Measurements from ENCODE around the gene MKS1.

The MKS1 gene

DNA sequence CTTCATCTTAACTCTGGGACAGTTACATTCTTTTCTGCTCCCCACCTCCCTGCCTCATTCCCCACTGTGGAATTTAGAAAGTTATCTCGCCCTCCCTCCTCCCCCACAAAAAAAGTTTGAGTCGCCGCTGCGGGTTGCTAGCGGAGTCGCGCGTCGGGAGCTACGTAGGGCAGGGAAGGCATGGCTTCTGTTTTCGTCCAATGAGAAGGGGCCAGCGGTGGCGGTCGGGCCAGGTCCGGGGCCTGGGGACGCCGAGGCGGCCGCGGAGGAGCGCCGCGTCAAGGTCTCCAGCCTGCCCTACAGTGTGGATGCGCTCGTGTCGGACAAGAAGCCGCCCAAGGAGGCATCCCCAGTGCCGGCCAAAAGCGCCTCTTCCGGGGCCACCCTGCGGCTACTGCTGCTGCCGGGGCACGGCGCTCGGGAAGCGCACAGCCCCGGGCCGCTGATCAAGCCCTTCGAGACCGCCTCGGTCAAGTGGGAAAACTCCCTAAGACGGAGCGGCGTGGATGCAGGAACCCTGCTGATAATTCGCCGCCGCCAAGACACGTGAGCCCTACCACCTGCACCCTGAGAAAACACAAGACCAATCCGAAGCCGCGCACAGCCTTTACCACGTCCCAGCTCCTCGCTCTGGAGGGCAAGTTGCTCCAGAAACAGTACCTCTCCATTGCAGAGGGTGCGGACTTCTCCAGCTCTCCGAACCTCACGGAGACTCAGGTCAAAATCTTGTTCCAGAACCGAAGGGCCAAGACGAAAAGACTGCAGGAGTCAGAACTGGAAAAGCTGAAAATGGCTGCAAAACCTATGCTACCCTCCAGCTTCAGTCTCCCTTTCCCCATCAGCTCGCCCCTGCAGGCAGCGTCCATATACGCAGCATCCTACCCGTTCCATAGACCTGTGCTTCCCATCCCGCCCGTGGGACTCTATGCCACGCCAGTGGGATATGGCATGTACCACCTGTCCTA lies 61.9 kb downstream of the MKS1 start:
- peak; percentile 53 for DNase-seq
